GM23248 (cell line): ENCODE results near the gene AACS.

ENCODE experiments used
- EZH2 ChIP-seq: fragments of 200-600 bp; sonication (generic); IDR thresholded peaks from 2 replicates; pipeline ENCODE4 v1.6.1; 2018; ENCODE audit warnings: antibody characterized with exemption, mild to moderate bottlenecking; ENCODE audit not compliant: insufficient read depth, poor library complexity, severe bottlenecking
- EZH2phosphoT487 ChIP-seq: fragments of 200-600 bp; sonication (generic); IDR thresholded peaks from 2 replicates; pipeline ENCODE4 v1.6.1; 2018; ENCODE audit warnings: antibody characterized with exemption, moderate library complexity, mild to moderate bottlenecking, low read depth; ENCODE audit not compliant: insufficient read depth

DNA sequence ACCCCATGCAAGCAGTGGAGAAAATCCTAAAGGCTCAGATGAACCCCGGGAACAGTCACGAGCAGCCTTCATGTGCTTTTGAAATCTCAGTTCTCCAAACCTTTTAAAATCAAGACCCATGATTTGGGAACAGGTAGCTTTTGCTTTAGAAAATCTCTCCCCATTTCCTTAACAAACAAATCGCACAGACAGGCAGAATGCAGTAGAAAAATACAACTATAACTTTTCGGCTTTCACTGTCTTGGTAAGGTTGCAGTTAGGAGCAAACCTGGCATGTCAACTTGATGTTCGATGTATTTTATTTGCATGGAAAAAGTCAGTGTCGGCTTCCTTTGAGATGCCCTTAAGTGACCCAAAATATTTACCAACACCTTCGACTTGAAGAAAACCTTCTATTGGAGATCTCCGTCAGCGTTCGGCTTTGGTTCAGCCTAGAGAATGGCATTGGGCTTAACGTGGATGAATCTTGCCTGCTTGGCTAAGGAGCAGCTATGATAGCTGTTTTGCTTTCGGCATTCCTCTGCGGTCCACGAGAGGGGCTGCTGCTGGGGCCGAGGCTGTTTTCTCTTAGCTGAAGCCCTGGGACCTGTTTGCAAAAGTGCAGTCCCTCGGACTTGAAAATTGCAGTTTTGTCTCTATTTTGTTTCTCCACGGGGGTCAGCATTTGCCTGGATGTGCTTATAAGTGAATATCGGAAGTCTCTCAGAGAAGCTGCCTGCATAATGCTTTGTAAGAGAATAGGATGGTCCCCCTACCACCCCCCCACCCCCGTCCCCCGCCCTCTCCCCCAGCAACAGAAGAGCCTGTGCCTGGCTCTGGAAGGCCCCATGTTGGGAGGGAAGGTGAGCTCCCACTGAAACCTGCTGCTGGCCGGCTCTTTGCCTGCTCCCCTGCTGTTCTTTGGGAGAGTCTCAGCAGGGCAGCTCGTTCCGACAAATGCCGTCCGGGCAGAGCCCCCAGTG, 122.8 kb downstream of the AACS start:
- TF ChIP-seq EZH2, result peak; percentile 93
- peak; percentile 34; the same call in 1 of the 2 replicates for TF ChIP-seq EZH2phosphoT487
